HG03095 (cell line): ENCODE measurements around the gene AKAP13.
A peak's percentile ranks its signal among the peaks of the same experiment; 100 is the strongest.

ENCODE experiments used
- ATAC-seq: cut with Tn5 transposase; IDR thresholded peaks from one replicate; pipeline ENCODE4 v1.9.1; 2021; ENCODE audit warnings: moderate library complexity; ENCODE audit not compliant: unreplicated experiment

Gene AKAP13

GRCh38 chr15:85555875-85556617 is 175.6 kb downstream of the AKAP13 start:
- ATAC-seq = peak; percentile 72

- no peak for ATAC-seq
Observed at GRCh38 chr15:85556618-85556895, 176.2 kb downstream of the AKAP13 start.

GRCh38 chr15:85557385-85557784 is 177.0 kb downstream of the AKAP13 start:
- ATAC-seq = no peak

GRCh38 chr15:85558848-85559247 is 178.4 kb downstream of the AKAP13 start:
- no peak for ATAC-seq

- ATAC-seq = no peak
Observed at GRCh38 chr15:85559530-85559929, 179.1 kb downstream of the AKAP13 start.

- no peak for ATAC-seq
Observed at GRCh38 chr15:85562824-85563223, 182.4 kb downstream of the AKAP13 start.

GRCh38 chr15:85563328-85563727 is 182.9 kb downstream of the AKAP13 start:
- no peak for ATAC-seq

GRCh38 chr15:85563731-85564130 is 183.3 kb downstream of the AKAP13 start:
- no peak for ATAC-seq

- ATAC-seq = no peak
Observed at GRCh38 chr15:85564686-85565085, 184.3 kb downstream of the AKAP13 start.

GRCh38 chr15:85568261-85568808 is 187.9 kb downstream of the AKAP13 start:
- ATAC-seq = no peak

GRCh38 chr15:85570336-85570735 is 189.9 kb downstream of the AKAP13 start:
- ATAC-seq = no peak

GRCh38 chr15:85571780-85572179 is 191.4 kb downstream of the AKAP13 start:
- no peak for ATAC-seq

- ATAC-seq = no peak
Observed at GRCh38 chr15:85576392-85576791, 196.0 kb downstream of the AKAP13 start.

GRCh38 chr15:85578941-85579701 is 198.7 kb downstream of the AKAP13 start:
- no peak for ATAC-seq

- no peak for ATAC-seq
Observed at GRCh38 chr15:85579957-85580694, 199.7 kb downstream of the AKAP13 start.

GRCh38 chr15:85580879-85581278 is 200.5 kb downstream of the AKAP13 start:
- ATAC-seq = no peak

- ATAC-seq = no peak
Observed at GRCh38 chr15:85581495-85581894, 201.1 kb downstream of the AKAP13 start.

- ATAC-seq = peak; percentile 48
Observed at GRCh38 chr15:85582131-85583079, 202.0 kb downstream of the AKAP13 start.

GRCh38 chr15:85583442-85583841 is 203.0 kb downstream of the AKAP13 start:
- ATAC-seq = no peak

GRCh38 chr15:85583923-85584390 is 203.6 kb downstream of the AKAP13 start:
- ATAC-seq = peak; percentile 38
